22Rv1 (cell line): ENCODE measurements around the gene PAK5.

Experiments used
- H3K27ac ChIP-seq: fragments of 450-650 bp; 2 replicates; pipeline ENCODE4 v1.5.1; 2017
- ZFX ChIP-seq: fragments of 450-650 bp; IDR thresholded peaks from 2 replicates; pipeline ENCODE4 v1.6.1; 2017; ENCODE audit warnings: antibody characterized with exemption, borderline replicate concordance
- TF ChIP-seq, protein P1 (sequence below): fragments of 450-650 bp; IDR thresholded peaks from 2 replicates; pipeline ENCODE4 v1.5.1; 2017; ENCODE audit warnings: mild to moderate bottlenecking

The PAK5 gene

DNA sequence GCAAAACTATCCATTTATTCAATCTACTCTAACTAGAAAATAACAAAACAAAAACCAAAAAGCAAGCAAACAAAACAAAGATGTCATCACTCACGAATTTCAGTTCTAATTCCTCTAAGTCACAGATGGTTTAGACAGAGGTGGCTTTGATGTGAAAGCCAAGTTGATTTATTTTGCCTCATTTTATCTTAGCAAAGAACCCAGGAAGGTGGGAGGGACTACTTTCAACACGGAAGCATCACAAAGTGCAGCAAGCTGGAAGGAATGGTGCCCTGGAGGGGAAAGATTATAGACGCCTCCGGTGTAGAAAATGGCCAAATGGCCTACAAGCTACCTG lies 236.1 kb downstream of the PAK5 start:
- H3K27ac ChIP-seq = no peak overlapping the region
- TF ChIP-seq ZFX = no peak
- TF ChIP-seq, protein P1, sequence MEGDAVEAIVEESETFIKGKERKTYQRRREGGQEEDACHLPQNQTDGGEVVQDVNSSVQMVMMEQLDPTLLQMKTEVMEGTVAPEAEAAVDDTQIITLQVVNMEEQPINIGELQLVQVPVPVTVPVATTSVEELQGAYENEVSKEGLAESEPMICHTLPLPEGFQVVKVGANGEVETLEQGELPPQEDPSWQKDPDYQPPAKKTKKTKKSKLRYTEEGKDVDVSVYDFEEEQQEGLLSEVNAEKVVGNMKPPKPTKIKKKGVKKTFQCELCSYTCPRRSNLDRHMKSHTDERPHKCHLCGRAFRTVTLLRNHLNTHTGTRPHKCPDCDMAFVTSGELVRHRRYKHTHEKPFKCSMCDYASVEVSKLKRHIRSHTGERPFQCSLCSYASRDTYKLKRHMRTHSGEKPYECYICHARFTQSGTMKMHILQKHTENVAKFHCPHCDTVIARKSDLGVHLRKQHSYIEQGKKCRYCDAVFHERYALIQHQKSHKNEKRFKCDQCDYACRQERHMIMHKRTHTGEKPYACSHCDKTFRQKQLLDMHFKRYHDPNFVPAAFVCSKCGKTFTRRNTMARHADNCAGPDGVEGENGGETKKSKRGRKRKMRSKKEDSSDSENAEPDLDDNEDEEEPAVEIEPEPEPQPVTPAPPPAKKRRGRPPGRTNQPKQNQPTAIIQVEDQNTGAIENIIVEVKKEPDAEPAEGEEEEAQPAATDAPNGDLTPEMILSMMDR = no peak

DNA sequence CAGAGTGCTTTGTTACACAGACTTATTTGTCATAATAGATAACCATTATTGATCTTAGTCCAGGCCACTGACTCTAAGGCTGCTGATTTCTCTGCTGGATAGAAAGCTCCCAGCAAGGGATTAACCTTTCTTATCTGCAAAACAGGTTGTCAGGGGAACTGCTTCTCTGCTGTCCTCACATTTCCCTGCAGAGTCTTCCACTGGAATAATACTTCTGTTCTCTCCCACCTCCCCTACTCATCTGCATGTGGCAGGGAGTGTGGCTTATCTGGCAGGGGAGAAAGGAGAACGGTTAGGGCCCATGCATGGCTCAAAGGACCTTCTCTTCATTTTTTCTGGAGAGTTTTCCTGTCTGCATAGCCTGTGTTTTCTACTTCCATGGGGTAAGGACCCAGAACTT lies 238.3 kb downstream of the PAK5 start:
- TF ChIP-seq, protein P1 = no peak
- no peak for TF ChIP-seq ZFX
- no peak overlapping the region for H3K27ac ChIP-seq

DNA sequence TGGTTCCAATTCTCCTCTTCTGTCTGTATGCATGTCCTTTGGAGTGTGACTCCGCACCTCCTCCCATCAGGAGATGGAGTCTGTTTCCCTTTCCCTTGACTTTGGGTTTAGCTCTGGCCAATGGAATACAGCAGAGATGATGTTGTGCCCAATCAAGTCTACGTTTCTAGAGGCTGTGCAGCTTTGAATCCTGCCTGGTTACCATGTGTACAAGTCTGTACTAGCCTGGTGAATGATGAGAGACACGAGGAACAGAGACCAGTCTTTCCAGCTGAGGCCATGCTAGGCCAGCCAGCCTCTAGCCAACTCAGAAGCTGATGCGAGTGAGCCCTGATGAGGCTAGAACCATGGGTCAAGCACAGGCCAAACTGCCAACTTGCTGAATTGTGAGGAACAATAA lies 241.3 kb downstream of the PAK5 start:
- H3K27ac ChIP-seq = no peak overlapping the region
- TF ChIP-seq, protein P1 = no peak
- no peak for TF ChIP-seq ZFX

DNA sequence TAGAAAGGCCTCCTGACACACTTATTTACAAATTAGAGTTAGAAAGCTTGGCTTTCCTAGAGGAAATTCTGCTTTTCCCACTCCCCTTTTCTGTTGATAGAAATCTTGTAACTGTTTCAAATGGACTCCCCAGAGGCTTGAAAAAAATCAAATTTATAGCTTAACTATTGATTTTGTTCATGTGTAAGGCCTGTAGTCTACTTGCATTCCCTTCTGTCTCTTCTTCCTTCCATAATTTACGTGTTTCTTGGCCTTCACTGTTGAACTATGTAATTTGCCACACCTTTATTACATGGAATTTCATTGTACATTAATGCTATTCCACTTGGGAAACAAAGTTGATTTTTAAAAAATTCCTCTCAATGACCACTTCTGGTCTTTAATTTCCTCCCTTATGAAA lies 243.1 kb downstream of the PAK5 start:
- no peak overlapping the region for H3K27ac ChIP-seq
- no peak for TF ChIP-seq ZFX
- TF ChIP-seq, protein P1 = no peak

DNA sequence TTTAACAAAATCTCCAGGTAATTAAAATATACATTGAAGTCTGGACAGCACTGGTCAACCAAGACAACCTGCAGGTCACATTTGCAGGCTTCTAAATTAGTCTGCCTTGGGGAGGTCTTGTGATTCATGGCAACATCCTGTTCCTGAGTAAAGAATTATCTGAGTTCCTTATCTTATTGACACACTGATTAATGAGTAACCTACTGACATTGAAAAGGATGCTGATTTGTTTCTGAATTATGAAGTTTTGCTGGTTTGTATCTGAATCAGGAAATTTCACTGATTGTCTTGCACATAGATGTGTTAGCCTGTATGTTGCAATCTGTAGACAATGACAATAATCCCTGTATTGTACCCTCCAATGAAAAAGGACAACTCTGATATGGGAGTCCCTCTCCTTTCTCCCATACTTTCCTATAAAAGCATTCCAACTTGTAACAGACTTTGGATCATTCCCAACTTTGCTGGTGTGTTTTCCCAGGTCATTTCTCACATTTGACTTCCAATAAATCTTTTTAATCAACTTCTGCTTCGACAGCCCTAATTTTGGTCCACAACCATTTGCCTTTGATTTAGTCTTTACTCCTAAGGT lies 244.5 kb downstream of the PAK5 start:
- peak overlapping the region; percentile 70 for H3K27ac ChIP-seq
- TF ChIP-seq, protein P1 = no peak
- no peak for TF ChIP-seq ZFX

DNA sequence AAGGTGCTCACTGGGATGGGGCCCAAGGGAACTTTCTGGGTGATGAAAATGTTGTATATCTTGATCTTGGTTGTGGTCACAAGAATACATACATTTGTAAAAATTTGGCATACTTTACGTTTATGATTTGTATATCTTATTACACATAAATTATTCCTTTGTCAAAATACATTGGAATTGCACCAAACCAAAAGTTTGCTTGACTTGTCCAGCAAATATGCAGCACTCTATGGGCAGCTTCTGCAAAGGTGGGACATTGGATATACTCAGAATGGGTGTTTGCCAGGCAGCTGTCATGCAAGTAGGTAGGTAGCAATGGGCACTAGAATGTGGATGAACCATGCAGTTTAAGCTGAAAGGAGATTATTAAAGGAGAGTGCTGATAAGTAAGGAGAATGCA lies 246.5 kb downstream of the PAK5 start:
- H3K27ac ChIP-seq = no peak overlapping the region
- TF ChIP-seq, protein P1 = no peak
- TF ChIP-seq ZFX = no peak

DNA sequence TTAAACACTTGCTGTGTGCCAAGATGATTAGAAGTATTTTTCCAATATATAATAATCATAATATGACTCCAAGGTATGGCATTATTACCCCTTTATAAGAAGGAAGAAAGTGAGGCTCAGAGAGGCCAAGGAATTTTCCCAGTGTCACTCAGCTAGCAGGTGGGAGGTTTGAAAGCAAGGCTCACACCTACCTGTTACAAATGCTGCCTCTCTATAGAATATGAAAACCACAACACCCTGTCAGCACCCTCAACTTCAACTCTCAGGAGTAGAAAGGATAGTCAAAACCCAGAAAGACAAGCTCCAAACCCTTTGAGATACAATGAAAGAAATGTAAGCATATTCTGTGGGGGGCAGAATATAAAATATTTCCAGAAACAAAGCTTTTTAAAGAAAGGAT lies 247.8 kb downstream of the PAK5 start:
- no peak for TF ChIP-seq ZFX
- H3K27ac ChIP-seq = no peak overlapping the region

DNA sequence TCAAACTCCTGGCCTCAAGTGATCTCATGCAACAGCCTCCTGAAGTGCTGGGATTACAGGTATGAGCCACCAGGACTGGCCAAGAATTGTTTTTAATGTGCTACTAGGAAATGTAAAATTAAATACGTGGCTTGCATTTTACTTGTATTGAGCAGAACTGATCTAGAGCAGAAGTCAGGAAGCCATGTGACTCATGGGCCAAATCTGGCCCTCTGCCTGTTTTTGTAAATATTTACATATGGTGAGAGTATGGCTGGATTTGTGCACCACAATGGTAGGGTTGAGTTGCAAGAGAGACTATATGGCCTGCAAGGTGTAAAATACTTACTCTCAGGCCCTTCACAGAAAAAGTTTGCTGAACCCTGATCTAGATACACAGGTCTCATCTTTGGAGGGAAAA lies 248.7 kb downstream of the PAK5 start:
- H3K27ac ChIP-seq = no peak overlapping the region
- TF ChIP-seq ZFX = no peak
